GM19452 (cell line): Measurements from ENCODE around the gene ORAI3.

Experiments used
- ATAC-seq: cut with Tn5 transposase; IDR thresholded peaks from one replicate; pipeline ENCODE4 v1.9.1; 2021; ENCODE audit not compliant: unreplicated experiment

The ORAI3 gene

DNA sequence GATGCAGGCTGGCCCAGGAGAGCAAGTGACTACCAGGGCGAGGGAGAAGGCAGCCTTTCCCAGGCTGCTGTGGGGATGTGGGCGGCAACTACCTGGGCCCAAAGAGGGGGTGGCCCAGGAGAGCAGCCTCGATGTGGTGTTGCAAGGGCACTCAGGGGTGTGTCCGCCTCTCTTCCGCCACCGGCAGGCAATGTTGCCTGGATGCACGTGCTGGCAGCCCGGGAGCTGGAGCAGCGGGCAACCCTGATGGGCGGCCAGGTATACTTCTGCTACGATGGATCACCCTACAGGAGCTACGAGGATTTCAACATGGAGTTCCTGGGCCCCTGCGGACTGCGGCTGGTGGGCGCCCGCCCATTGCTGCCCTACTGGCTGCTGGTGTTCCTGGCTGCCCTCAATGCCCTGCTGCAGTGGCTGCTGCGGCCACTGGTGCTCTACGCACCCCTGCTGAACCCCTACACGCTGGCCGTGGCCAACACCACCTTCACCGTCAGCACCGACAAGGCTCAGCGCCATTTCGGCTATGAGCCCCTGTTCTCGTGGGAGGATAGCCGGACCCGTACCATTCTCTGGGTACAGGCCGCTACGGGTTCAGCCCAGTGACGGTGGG, 38.8 kb downstream of the ORAI3 start:
- no peak for ATAC-seq

DNA sequence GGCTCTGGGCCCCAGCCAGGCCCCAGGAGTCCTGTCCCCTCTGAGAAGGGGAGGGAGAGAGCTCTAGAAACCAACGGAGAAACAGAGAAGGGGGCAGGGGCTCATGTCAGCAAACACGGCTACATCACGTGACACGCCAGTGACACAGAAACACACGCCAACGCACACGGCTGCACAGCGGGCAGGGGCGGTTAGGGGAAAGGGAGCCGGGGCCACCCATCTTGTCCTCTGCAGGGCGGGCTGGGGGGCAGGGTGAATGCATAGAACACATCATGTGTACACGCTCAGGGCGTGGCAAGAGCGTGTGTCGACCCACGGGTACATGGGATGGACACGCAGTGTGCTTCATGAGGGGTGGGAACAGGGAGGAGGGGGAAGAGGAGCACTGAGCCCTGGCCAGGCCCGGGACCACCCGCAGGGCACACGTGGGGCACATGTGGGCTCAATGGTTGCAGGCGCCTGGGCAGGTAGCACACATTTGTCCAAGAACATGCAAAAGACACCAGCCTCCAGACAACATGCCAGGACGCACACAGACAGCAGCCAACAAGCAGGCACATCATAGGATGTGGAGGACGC, 40.7 kb downstream of the ORAI3 start:
- no peak for ATAC-seq

DNA sequence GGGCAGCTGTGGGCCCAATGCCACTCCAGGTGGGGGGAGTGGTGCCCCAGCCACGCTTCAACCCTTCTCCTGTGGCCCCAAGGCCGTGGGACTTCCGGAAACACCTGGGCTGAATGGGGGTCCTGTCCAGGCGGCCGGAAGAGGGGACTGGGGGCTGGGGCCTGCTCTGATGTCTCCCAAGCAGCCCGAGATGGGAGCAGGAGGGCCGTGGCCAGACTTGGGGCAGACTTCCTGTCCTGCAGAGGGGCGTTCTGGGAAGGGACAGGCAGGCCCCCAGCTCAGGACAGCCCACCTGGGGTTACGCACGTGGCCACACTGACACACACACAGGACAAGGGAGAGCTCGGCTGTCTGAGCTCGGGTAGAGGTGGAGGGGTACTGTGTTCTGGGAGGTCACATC, 41.2 kb downstream of the ORAI3 start:
- no peak for ATAC-seq

DNA sequence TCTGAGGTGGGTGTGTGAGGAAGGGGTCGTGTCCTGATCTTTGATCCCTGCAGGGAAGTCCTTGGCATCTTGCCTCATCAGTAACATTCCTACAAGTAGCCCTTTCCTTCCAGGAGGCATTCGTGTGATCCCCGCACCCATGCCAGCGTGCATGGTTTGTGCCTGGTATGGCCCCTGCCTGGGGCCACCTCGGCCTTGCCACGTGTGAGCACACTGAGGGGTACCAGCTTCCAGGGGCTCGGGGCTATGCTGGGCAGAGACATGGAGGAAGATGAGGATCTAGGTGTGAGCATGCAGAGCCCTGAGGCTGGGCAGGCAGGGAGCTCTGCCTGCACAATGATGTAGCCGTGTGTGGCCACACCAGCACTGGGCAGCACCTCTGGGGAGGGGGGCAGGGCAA, 42.2 kb downstream of the ORAI3 start:
- ATAC-seq: no peak

DNA sequence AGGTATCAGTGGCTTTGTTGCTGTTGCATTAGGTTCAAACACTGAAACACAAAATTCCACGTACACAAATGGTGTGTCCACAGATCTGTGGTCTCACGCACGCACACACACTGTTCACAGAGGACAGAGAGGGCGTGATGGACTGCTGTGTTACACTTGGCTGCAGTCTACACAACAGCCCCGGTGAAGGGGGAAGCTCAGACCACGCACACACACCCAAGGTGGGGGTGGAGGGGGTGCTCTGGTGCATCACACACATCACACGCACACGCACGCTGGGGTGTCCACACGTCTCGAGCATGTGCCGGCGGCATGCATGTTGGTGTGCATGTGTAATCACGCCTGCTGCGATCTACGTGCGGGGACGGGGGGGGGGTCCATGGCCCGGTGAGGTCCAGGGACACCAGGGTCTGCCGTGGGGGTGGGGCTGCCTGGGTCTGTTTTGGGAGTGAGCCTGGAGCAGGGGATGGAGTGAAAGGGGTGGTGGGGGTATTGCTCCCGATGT, 43.5 kb downstream of the ORAI3 start:
- ATAC-seq: no peak

DNA sequence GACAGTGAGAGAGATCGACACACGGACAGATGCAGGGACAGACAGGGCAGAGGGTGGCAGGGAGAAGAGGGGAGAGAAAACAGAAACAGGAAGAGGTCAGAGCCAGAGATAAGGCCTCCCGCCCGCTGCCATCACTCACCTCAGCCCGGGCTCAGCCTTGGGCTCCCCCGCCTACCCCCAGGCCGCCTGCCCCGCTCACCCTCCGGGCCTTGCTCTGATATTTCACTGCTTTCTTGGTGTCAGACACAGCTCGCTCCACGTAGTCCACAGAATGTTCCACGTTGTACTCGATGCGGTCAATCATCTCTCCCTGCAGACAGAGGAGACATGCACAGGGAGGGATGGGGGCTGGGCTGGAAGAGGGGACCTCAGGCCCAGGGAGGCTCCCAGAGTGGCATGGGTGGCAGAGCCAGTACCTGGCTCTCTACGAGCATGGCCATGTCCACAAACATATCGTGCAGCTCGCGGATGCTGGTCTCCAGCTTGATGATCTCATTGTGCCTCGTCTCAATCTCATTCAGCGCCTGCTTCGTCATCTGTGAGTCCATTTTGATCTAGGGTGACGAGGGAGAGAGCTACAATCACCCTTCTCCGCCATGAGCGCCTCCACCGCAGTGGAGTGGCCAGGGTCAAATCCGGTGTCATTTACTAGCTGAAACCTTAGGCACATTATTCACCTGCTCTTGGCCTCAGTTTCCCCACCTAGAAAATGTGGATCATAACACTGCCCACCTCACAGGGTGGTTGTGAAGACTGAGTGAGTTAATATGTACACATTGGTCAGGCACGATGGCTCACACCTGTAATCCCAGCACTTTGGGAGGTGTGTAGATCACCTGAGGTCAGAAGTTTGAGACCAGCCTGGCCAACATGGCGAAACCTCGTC, 44.3 kb downstream of the ORAI3 start:
- ATAC-seq: no peak

DNA sequence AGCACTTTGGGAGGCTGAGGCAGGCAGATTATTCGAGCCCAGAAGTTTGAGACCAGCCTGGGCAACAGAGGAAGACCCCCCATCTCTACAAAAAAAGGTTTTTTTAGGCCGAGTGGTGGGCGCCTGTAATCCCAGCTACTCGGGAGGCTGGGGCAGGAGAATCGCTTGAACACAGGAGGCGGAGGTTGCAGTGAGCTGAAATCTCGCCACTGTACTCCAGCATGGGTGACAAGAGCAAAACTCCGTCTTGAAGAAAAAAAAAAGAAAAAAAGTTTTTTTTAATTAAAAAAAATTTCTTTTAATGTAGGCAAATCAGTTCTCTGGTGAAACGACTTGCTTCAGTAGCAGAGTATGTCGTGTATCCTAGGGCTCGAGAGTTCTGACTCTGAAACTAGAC, 47.1 kb downstream of the ORAI3 start:
- ATAC-seq: no peak

DNA sequence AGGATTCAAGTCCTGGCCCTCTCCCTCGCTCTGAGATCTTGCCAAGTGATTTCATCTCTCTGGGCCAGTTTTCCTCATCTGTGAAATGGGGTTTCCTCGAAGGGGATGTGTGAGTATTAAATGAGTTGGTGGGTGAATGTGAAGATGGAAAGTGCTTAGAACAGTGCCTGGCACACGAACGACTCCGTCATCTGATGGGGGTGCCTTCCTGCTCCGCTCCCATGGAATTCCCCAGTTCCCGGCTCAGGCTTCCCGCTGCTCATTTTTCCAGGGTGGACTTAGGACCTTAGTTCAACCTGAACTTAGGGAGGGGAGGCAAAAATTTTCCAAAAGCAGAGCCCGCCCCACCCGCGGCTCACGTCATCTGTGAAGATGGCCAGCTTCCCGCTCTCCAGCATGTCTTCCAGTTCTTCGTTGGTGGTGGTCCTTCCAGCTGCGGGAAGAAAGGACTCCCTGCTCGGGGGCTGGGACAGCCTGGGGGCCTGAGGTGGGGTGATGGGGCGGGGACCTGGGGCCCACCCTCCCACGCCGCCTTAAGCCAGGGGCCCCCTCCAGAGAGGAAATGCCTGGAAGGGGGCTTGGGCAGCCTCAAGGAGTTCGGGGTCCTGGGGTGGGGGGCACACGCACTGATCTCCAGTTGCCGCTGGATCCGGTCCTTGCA, 47.6 kb downstream of the ORAI3 start:
- no peak for ATAC-seq

DNA sequence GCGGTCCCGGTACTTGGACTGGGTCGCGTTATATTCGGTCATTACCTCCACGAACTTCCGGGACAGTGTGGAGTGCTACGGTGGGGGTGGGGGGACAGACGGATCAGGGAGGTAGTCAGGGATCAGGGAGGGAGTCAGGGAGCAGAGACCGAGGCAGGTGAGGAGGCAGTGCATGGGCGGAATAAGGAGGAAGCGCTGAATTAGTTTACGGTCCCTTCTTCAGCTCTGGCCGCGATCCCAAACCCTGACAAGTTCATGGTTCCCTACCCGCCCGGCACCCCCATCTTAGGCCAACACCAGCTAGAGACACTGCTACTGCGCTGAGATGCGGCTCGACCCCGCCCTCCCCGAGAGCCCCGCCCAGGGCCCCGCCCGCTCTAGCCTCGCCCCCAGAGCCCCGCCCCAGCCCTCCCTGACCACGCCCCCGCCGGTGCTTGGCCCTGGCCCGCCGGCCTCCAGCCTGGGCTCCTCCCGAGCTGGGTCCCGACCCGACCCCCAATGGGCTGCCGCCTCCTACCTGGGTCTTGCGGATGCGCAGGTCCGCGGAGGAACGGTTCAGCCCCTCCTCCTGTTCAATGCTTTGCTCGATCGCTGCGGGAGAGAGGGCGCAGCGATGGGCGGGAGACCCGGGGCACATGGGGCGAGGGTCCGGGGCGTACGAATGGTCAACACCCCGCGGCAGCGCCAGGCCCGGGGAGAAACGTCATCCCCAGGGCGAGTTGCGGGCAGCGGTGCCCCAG, 48.3 kb downstream of the ORAI3 start:
- peak; percentile 76 for ATAC-seq

DNA sequence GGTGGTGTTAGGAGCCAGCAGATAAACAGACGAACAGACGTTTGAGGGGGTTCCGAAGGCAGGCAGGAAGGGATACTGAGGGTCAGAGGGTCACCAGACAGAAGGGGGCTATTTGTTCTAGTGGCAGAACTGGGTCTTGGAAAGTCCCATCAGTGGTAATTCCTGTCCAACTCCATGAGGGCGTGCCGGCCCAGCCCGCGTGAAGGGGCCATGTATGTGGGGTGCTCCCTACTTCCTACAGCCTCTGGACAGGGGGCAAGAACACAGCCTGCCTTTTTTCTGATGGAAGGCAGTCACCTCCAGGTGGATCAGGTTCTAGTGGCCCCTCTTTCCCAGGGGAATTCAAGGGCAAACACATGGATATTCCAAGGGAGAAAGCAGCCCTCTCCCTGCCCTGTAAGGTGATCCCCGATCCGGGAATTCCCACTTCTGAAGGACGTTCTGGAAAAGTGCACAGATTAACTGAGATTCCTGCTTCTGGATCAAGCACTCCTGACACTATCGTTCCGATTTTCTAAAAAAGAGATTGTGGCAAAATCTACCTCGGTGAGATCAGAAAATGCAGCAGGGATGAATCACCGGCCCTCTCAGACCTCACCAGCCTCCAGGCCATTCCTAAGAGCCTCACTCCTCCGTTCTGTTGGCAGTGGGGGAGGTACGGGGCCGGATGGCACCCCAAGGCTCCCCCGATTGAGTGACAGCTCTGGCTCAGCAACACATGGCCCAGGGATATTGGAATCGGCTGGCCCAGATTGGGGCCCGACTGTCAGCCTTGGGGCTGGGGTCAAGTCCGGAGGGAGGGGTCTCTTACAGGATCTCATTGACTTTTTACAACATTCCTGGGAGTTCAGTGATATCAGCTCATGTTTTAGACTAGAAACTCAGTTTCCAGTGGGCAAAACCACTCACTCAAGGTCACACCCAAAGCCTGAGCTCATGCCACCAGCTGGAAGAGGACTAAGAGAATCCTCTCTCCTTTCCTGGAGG, 49.1 kb downstream of the ORAI3 start:
- no peak for ATAC-seq

DNA sequence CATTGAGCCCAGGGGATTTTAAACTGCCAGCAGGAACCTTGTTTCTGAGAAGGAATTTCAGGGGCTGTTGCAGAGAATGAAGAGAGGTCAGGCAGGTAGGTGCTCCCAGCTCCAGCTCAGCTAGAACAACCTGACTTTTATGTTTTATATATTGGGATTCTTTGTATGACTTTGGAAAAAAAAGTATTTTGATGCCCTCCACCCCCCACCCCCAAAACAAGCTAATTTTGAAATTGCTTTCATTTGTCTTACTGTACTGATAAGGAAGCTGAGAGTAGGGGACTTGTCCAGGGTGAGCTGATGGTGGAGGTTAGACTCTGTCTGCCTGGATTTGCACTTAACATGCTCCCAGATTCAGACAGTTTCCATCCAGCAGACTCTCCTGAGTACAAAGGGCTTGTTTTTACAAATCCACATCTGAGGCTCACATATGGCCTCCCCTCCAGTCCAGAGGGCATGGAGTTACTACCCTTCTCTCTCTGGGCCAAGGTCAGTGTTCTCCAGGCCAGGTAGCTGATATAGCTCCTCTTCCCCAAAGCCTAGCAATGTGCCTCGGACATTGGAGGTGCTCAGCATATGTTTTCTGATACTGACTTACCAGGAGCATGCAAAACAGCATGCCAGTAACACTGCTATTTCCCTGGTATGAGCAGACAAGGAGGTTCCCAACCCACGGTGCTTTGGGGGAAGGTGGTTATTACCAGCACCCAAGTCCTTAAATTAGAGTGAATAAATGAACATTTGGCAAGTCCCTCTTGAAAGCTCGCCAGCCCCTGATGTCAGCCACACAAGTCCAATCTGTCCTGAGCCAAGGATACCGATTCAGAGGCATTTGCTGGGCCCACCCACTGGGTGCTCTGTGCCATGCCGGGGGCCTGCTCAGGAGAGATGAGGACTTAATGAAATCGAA, 50.2 kb downstream of the ORAI3 start:
- ATAC-seq: no peak

DNA sequence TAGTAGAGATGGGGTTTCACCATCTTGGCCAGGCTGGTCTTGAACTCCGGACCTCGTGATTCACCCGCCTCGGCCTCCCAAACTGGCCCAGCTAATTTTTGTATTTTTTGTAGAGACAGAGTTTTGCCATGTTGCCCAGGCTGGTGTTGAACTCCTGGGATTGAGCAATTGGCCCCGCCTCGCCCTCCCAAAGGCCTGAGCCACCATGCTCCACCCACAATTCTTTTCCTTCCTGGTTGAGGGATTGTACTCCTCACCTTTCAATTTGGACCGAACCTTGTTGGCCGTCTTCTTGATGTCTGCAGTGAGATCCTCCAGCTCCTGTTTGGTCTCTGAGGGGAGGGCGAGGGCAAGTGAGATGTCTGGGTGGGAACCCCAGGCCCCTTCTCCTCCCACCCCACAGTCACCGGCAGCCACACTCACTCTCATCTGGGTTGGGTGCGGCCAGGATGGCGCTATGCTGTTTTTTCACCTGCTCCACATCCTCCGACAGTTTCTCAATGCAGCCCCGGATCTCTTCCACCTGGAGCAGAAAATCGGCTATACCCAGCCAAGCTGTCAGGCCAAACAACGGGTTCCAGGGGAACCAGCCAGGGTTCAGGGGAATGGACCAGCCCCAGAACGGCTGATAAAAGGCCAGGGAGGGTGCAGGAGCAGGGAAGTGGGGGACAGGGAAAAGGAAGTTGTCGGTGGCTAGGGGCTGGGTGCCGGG, 52.0 kb downstream of the ORAI3 start:
- ATAC-seq: no peak

DNA sequence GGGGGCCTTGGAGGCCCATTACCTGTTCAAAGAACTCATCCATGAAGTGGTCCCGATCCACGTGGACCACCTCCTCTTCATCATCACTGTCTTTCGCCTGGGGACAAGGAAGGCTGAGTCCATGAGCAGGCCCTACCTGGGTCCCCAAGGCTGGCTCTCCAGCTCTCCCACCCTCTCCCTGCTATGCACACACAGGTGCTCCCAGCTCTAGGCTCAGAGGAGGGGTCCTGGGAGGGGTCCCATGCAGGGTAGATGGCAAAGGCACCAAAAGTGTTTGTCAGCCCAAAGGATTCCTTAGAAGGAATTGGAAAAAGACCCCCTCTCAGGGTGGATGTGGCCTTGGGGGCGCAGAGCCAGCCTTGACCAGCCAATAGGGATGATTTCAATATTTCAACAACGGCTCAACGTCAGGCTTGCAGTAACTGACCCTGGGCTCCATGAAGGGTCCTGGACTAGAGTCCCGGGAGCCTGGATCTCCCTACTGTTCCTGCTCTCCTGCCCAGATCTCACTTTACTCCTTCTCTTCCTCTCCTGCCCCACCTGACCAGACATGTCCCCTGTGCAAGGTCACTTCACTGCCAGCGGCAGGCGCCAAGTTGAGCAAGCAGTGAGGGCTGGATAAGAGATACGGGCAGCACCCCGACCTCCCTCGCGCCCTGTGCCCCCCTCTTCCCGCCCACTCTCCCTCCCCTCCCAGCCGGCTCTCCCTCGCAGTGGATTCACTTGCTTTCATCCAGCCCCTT, 52.8 kb downstream of the ORAI3 start:
- ATAC-seq: no peak

DNA sequence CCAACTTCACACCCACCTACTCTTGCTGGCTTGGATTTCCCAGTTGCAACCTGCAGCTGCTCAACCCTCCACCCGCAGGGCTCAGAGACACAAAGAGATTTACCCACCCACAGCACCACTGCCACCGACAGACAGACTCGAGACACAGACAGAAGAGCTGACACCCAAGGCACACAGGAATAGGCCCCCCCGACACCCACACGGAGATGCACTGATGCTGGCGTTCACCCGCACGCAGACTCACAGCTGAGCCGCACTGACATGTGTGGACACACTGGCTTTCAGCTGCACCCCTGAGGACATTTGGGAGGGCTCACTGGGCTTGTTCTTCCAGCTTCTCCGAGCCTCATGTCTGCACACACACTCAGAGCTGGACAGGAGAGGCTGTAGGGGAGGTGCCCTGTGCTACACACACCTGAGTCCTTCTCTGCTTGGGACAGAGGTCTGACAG, 53.4 kb downstream of the ORAI3 start:
- no peak for ATAC-seq

DNA sequence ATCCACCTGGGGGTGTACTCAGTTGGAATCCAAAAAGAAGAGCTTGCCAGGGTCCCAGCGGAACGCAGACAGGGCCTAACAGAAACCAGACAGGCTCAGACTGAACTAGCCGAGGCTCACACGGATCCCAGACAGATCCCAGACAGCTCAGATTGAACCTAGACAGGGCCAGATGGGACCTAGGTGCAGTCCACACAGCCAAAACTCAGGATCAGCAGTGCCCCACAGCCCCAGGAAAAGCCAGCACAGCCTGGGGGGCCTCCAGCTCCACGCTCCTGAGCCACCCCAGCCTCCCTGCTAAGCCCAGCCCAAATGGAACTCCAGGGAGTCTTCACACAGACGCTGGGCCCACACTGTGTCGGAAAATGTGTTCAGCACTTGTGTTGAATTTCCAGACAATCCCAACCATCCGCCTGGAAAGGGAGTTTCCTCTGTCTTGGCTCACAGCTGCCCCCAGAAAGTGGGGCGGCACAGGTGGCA, 54.0 kb downstream of the ORAI3 start:
- no peak for ATAC-seq

DNA sequence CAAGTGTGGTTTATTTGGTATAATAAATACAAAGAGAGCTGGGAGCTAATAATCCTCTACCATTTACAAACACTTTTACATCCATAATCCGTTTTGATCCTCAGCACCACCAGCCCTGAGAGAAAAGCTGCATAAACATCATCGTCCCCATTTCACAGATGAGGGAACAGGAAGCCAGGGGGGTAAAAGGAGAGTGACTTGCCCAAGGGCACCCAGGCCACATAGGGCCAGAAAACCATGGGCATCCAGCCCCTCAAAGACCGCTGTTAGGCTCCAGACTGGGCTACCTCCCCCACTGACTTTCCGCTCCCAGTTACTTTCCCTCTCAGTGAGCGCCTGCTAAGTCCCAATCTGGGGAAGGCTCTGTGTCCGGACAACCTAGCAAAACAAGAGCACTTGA, 54.9 kb downstream of the ORAI3 start:
- ATAC-seq: no peak
